IgD-negative memory B cell (primary cell): Measurements from ENCODE around the gene SEMA6D. TPM values are rescaled to one million over a fixed set of nuclear protein-coding genes. Genes with fewer than 3 reads are reported as not detected.

Source experiments
- H3K27ac Mint-ChIP-seq, 3 donors: one replicate each; pipeline ENCODE4 v1.8.0; 2020 to 2022; ENCODE audit warnings: mild to moderate bottlenecking in 3 of 3, mixed read lengths in 3 of 3, moderate library complexity in 1 of 3
- H3K27me3 Mint-ChIP-seq: one replicate; pipeline ENCODE4 v1.8.0; 2021; ENCODE audit warnings: mixed read lengths
- H3K36me3 Mint-ChIP-seq: one replicate; pipeline ENCODE4 v1.8.0; 2020; ENCODE audit warnings: mild to moderate bottlenecking, mixed read lengths
- H3K4me1 Mint-ChIP-seq, 3 donors: one replicate each; pipeline ENCODE4 v1.8.0; 2020 to 2022; ENCODE audit warnings: mixed read lengths in 3 of 3, mild to moderate bottlenecking in 1 of 3
- H3K4me3 Mint-ChIP-seq, 4 donors: one replicate each; pipeline ENCODE4 v1.8.0; 2020 to 2022; ENCODE audit warnings: mild to moderate bottlenecking in 4 of 4, mixed read lengths in 4 of 4, moderate library complexity in 3 of 4
- H3K9me3 Mint-ChIP-seq, 3 donors: one replicate each; pipeline ENCODE4 v1.8.0; 2020 to 2021; ENCODE audit warnings: mixed read lengths in 3 of 3, mild to moderate bottlenecking in 1 of 3
- polyA plus RNA-seq: library from polyadenylated mRNA; unstranded; fragments of 300-500 nt; fragmentation: Illumina TruSeq; gene quantifications from one replicate; pipeline ENCODE4 v1.2.3, GENCODE V29; 2021

SEMA6D gene, protein sequence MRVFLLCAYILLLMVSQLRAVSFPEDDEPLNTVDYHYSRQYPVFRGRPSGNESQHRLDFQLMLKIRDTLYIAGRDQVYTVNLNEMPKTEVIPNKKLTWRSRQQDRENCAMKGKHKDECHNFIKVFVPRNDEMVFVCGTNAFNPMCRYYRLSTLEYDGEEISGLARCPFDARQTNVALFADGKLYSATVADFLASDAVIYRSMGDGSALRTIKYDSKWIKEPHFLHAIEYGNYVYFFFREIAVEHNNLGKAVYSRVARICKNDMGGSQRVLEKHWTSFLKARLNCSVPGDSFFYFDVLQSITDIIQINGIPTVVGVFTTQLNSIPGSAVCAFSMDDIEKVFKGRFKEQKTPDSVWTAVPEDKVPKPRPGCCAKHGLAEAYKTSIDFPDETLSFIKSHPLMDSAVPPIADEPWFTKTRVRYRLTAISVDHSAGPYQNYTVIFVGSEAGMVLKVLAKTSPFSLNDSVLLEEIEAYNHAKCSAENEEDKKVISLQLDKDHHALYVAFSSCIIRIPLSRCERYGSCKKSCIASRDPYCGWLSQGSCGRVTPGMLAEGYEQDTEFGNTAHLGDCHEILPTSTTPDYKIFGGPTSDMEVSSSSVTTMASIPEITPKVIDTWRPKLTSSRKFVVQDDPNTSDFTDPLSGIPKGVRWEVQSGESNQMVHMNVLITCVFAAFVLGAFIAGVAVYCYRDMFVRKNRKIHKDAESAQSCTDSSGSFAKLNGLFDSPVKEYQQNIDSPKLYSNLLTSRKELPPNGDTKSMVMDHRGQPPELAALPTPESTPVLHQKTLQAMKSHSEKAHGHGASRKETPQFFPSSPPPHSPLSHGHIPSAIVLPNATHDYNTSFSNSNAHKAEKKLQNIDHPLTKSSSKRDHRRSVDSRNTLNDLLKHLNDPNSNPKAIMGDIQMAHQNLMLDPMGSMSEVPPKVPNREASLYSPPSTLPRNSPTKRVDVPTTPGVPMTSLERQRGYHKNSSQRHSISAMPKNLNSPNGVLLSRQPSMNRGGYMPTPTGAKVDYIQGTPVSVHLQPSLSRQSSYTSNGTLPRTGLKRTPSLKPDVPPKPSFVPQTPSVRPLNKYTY
- not detected for polyA plus RNA-seq

DNA sequence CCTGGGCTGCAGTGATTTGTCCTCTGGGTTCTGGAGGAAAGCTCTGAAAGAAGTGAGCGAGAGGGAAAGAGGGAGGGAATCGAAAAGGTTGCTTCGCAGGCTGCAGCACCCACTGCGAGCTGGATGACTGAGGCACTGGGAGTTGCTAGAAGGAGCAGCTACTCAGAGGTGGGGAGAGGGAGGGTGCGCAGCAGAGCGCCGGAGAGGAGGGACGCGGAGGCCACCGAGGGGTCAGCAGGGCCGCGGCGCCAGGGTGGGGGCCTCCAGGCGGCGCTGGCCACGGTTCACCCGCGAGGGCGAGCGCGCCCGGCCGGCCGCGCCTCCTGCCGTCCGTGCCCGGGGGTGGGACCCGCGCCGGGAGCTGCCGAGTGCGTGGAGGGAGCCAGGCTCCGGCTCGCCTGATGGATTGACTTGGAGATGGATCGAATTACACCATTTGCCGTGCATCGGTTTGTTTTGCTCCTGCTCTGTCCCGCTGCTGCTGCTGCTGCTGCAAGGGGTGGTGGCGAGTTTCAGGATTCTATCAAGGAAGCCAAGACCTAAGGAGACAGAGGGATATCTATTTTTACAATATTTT is at the start of gene SEMA6D:
SEMA6D (plus strand) TSS at position 470 of the 577 bp plus-strand sequence. CDS start 42,294 bp downstream, outside the sequence.
- Mint-ChIP-seq H3K4me3 (peak within 1 kb of the TSS in 3 of 4 donors; percentile 45 to 84 (median 67)), H3K9me3 (no peaks in the 10 kb centered on the region), H3K36me3 (no peaks in the 10 kb centered on the region), H3K27ac (no peak within 1 kb of the TSS), H3K4me1 (peaks cover 0 to 10% (median 6%) of the 10 kb centered on the region in 3 donors), H3K27me3 (peaks cover 46% of the 10 kb centered on the region)

GRCh38 chr15:47669221-47669620 is 48.1 kb upstream of the SEMA6D start:
- no peaks in the 10 kb centered on the region for H3K36me3 Mint-ChIP-seq
- no peak overlapping the region for H3K4me3 Mint-ChIP-seq
- no peak overlapping the region for H3K27ac Mint-ChIP-seq
- no peaks in the 10 kb centered on the region for H3K4me1 Mint-ChIP-seq
- H3K27me3 Mint-ChIP-seq: peaks cover 8% of the 10 kb centered on the region
- H3K9me3 Mint-ChIP-seq: no peaks in the 10 kb centered on the region

- H3K9me3 Mint-ChIP-seq: no peaks in the 10 kb centered on the region
- H3K4me1 Mint-ChIP-seq: no peaks in the 10 kb centered on the region
- no peaks in the 10 kb centered on the region for H3K36me3 Mint-ChIP-seq
- H3K27me3 Mint-ChIP-seq: peaks cover 7% of the 10 kb centered on the region
- H3K4me3 Mint-ChIP-seq: no peak overlapping the region
- H3K27ac Mint-ChIP-seq: no peak overlapping the region
Measured at GRCh38 chr15:47670365-47670764, 46.9 kb upstream of the SEMA6D start.

GRCh38 chr15:47673232-47673761 is 44.0 kb upstream of the SEMA6D start:
- no peaks in the 10 kb centered on the region for H3K36me3 Mint-ChIP-seq
- H3K9me3 Mint-ChIP-seq: no peaks in the 10 kb centered on the region
- peaks cover 6% of the 10 kb centered on the region for H3K27me3 Mint-ChIP-seq
- H3K27ac Mint-ChIP-seq: no peak overlapping the region
- H3K4me3 Mint-ChIP-seq: no peak overlapping the region
- no peaks in the 10 kb centered on the region for H3K4me1 Mint-ChIP-seq

DNA sequence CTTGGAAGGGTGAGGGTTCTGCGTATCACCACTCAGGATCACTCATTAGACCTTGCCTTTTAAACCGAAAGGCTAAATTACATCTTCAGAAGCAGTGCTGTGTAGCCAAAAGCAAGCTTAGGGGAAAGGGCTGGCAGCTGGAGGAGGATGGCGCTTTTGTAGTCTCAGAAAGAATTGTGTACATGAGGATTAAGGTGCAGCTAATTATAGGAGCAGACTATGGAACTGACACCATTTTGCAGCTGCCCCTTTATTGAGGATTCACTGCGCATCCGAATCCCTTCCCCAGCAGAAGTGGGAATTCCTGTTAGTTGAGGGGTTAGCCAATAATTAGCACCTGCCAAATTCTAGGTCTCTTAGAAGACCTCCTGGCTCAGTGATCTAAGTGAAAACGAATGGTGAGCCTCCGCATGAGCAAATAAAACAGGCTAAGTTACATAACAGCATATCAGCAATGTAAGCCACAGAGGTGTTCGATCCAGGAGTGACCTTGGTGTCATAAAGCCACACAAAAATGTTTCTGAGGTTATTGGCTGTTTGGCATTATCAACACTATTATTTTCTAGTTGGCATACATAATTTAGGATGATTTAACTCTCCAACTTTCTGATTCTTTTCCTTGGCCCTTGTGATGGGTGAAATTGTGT is 42.6 kb upstream of the SEMA6D start:
- no peak overlapping the region for H3K4me3 Mint-ChIP-seq
- H3K36me3 Mint-ChIP-seq: no peaks in the 10 kb centered on the region
- H3K27ac Mint-ChIP-seq: no peak overlapping the region
- H3K27me3 Mint-ChIP-seq: peaks cover 4% of the 10 kb centered on the region
- no peaks in the 10 kb centered on the region for H3K9me3 Mint-ChIP-seq
- no peaks in the 10 kb centered on the region for H3K4me1 Mint-ChIP-seq

- no peak overlapping the region for H3K27ac Mint-ChIP-seq
- no peaks in the 10 kb centered on the region for H3K4me1 Mint-ChIP-seq
- H3K27me3 Mint-ChIP-seq: peaks cover 4% of the 10 kb centered on the region
- H3K9me3 Mint-ChIP-seq: no peaks in the 10 kb centered on the region
- no peak overlapping the region for H3K4me3 Mint-ChIP-seq
- H3K36me3 Mint-ChIP-seq: no peaks in the 10 kb centered on the region
Measured at GRCh38 chr15:47675735-47676134, 41.6 kb upstream of the SEMA6D start.

- Mint-ChIP-seq H3K36me3 (no peaks in the 10 kb centered on the region), H3K27ac (no peak overlapping the region), H3K27me3 (peaks cover 2% of the 10 kb centered on the region), H3K4me3 (no peak overlapping the region), H3K9me3 (no peaks in the 10 kb centered on the region), H3K4me1 (no peaks in the 10 kb centered on the region)
Measured at GRCh38 chr15:47678040-47678439, 39.3 kb upstream of the SEMA6D start.

DNA sequence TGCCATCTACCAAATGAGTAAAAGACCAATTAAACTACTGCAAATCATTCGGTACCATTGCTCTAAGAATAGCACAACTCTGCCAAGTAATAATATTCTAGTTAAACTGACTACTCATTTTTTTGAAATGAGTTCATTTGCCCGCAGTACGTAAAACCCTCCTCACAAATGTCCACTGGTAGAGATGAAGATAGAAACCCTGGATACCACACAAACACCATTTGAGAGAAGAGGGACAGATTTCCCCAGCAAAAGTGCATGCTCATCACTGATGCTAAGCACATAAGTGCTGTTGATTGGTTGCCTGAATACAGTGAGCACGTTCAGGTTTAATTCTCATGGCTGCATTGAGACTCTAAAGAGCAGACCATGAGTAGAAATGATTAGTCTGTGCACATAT is 34.6 kb upstream of the SEMA6D start:
- Mint-ChIP-seq H3K4me3 (no peak overlapping the region), H3K4me1 (no peaks in the 10 kb centered on the region), H3K36me3 (no peaks in the 10 kb centered on the region), H3K9me3 (peaks cover 0 to 2% (median 0%) of the 10 kb centered on the region in 3 donors), H3K27me3 (no peaks in the 10 kb centered on the region), H3K27ac (no peak overlapping the region)

DNA sequence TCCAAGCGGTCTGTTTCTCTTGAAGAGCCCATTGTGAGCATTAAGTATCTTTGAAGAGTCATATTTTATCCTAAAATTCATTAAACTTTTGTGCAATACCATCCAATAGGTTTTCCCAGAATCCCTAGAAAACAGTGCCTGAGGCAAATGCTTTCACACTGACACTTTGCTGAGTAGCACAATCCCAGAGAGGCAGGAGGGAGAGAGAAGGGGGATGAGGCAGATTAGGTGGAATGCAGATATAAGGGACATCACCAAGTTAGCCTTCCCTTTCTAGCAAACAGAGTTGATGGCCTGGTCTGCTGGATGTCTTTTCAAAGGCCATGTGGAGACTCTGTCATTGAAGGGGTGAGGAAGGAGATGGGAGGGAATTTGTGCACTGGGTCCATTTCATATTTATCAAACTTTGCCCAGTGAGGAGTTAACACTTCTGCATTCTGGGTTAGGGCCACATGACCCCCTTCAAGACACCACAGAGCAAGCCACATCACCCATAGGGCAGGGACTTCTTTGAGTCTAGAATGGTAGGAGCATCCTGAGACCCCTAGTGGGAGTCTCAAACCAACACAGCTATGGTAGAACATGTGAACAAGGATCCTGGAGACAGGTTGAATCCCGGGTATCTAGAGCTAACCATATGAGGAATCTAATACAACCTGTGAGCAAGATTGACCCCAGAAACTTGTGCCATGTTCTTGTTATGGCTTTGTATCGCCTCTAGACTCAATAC is 32.0 kb upstream of the SEMA6D start:
- Mint-ChIP-seq H3K27ac (no peak overlapping the region), H3K36me3 (no peaks in the 10 kb centered on the region), H3K4me3 (no peak overlapping the region), H3K27me3 (no peaks in the 10 kb centered on the region), H3K4me1 (no peaks in the 10 kb centered on the region), H3K9me3 (peaks cover 0 to 2% (median 0%) of the 10 kb centered on the region in 3 donors)

DNA sequence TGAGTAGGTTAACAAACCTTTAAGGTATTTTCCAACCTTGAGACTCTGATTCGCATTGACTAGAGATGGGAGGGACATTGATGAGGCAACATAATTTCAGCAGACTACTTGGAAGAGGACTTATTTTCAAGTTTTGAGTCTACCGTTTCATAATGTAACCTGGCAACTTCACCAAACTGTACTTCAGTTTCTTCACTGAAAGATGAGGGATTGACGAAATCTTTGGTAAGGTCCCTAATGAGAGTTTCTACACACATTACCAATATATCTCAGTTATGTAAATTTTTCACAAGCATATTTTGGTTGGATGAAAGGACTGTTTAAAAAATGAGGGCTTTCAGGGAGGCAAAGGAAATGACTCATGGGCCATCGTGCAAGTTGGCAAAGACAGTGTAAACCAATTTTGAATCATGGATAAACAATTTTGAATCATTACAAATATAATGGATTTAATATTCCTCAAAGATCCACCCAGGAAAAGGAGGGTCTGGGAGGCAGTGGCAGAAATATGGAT is 28.7 kb upstream of the SEMA6D start:
- H3K4me3 Mint-ChIP-seq: no peak overlapping the region
- peaks cover 2% of the 10 kb centered on the region for H3K27me3 Mint-ChIP-seq
- no peak overlapping the region for H3K27ac Mint-ChIP-seq
- H3K36me3 Mint-ChIP-seq: no peaks in the 10 kb centered on the region
- peaks cover 0 to 2% (median 0%) of the 10 kb centered on the region in 3 donors for H3K9me3 Mint-ChIP-seq
- H3K4me1 Mint-ChIP-seq: no peaks in the 10 kb centered on the region

DNA sequence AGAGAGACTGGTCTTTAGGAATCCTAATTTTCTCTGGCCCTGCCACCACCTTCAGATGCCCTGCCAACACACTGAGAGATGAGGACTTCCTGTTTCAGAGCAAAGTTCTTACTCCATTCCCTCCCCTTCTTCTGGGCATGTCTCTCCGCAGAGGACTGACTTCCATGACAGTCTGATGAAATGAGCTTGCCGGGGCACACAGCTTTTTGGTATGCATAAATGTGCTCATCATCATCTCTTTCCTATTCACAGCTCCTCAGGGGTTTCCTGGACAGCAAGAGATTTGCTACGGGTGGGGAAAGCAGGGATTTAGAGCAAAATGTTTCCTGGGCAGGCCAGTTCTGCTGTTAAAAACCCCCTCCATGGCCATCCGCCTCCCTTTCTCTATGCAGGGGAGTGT is 27.6 kb upstream of the SEMA6D start:
- no peak overlapping the region for H3K4me3 Mint-ChIP-seq
- peaks cover 2% of the 10 kb centered on the region for H3K27me3 Mint-ChIP-seq
- no peak overlapping the region for H3K27ac Mint-ChIP-seq
- no peaks in the 10 kb centered on the region for H3K4me1 Mint-ChIP-seq
- peaks cover 0 to 2% (median 0%) of the 10 kb centered on the region in 3 donors for H3K9me3 Mint-ChIP-seq
- H3K36me3 Mint-ChIP-seq: no peaks in the 10 kb centered on the region

- H3K27me3 Mint-ChIP-seq: peaks cover 2% of the 10 kb centered on the region
- H3K27ac Mint-ChIP-seq: no peak overlapping the region
- no peak overlapping the region for H3K4me3 Mint-ChIP-seq
- H3K36me3 Mint-ChIP-seq: no peaks in the 10 kb centered on the region
- H3K9me3 Mint-ChIP-seq: peaks cover 0 to 2% (median 2%) of the 10 kb centered on the region in 3 donors
- H3K4me1 Mint-ChIP-seq: no peaks in the 10 kb centered on the region
Measured at GRCh38 chr15:47691882-47692281, 25.4 kb upstream of the SEMA6D start.

GRCh38 chr15:47696351-47696750 is 21.0 kb upstream of the SEMA6D start:
- H3K4me1 Mint-ChIP-seq: no peaks in the 10 kb centered on the region
- H3K4me3 Mint-ChIP-seq: no peak overlapping the region
- no peaks in the 10 kb centered on the region for H3K36me3 Mint-ChIP-seq
- H3K27ac Mint-ChIP-seq: no peak overlapping the region
- peaks cover 2% of the 10 kb centered on the region for H3K27me3 Mint-ChIP-seq
- H3K9me3 Mint-ChIP-seq: peaks cover 0 to 2% (median 0%) of the 10 kb centered on the region in 3 donors
